ENCODE results near the gene GPR87.

Gene GPR87

DNA sequence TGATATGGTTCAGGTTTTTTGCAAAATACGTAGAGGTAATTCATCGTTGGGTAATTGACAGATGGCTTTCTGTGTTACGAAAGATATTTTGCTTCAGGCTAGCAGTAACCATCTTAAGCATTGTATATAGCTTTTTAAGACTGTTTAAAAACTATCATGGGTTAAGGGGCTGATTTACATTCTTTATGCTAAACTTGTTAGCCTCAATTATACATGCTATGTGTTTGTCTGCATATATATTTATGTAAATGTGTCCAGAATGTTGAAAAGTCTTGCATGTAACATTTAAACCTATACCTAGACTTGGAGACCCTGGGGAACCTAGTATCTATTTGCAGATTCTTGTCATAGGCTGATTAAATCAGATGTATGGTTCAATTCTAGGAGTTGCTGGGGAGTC is 27.2 kb downstream of the GPR87 start:
- ATAC-seq = no peak
- TF ChIP-seq OSR1 (CRISPR knock-in tag; IDR thresholded peaks at IDR 0.05) (no peak), SNAI2 (CRISPR knock-in tag; IDR thresholded peaks at IDR 0.05) (no peak), ZNF70 (CRISPR knock-in tag; IDR thresholded peaks at IDR 0.05) (no peak)

DNA sequence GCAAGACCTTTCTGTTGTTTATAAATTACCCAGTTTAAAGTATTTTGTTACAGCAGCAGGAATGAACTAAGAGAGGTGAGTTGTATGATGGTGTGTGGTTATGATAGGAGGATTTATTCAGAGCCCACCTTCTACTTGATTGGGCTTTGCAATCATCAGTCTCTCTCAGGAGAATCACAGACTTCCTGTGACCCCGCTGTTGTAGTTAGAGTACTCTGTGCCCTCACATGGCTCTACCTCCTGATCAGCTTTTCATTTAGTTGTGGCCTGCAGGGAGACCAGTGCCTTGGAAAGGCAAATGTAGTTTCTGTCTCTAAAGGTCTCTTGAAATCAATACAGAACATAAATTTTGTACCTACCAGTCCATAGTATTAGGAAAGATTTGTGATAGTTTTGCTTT is 30.7 kb downstream of the GPR87 start:
- no peak for ATAC-seq
- TF ChIP-seq ZNF565 (CRISPR knock-in tag; conservative IDR thresholded peaks at IDR 0.05; ENCODE audit: low read depth) (no peak), ISL1 (CRISPR knock-in tag; IDR thresholded peaks at IDR 0.05) (no peak), PPARA (CRISPR knock-in tag; IDR thresholded peaks at IDR 0.05; ENCODE audit: borderline replicate concordance) (no peak), CSDC2 (CRISPR knock-in tag; IDR thresholded peaks at IDR 0.05) (no peak), ZNF8 (CRISPR knock-in tag; IDR thresholded peaks at IDR 0.05) (no peak), RARB (CRISPR knock-in tag; IDR thresholded peaks at IDR 0.05) (no peak), ZNF70 (CRISPR knock-in tag; IDR thresholded peaks at IDR 0.05) (no peak)
- TF ChIP-seq, protein P1, sequence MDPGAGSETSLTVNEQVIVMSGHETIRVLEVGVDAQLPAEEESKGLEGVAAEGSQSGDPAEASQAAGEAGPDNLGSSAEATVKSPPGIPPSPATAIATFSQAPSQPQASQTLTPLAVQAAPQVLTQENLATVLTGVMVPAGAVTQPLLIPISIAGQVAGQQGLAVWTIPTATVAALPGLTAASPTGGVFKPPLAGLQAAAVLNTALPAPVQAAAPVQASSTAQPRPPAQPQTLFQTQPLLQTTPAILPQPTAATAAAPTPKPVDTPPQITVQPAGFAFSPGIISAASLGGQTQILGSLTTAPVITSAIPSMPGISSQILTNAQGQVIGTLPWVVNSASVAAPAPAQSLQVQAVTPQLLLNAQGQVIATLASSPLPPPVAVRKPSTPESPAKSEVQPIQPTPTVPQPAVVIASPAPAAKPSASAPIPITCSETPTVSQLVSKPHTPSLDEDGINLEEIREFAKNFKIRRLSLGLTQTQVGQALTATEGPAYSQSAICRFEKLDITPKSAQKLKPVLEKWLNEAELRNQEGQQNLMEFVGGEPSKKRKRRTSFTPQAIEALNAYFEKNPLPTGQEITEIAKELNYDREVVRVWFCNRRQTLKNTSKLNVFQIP (CRISPR knock-in tag; IDR thresholded peaks at IDR 0.05; ENCODE audit: borderline replicate concordance, low read depth) = no peak

DNA sequence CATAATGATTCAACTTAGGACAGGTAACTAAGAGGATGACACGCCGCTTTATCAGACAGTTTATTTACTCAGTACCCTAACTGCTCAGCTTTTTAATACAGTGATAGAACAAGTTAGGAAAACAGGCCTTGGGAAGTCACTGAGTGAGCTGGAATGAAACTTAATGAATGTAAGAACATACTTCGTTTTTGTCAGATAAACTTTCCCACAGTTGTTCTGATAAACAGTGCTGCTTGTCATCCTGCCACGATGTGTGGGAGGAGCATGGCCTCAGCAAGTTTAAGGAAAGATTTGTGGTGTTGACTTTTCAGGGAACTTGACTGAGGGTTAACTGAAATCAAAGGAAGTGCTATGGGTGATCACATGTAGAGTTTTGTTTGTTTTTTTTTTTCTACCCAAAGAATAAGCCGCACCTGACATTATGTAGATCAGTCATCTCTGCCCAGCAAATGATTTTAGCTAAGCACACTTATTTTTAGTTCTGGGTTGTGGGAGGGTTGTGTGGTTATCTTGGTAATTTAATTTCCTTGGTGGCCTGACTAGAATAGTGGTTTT is 32.6 kb downstream of the GPR87 start:
- no peak for TF ChIP-seq CSDC2 (CRISPR knock-in tag; IDR thresholded peaks at IDR 0.05)
- TF ChIP-seq SNAI2 (CRISPR knock-in tag; IDR thresholded peaks at IDR 0.05) = no peak
- TF ChIP-seq ISL1 (CRISPR knock-in tag; IDR thresholded peaks at IDR 0.05) = 0 out of 2 replicates have a peak, but pooled peaks have one; percentile 21
- no peak for TF ChIP-seq ZNF565 (CRISPR knock-in tag; conservative IDR thresholded peaks at IDR 0.05; ENCODE audit: low read depth)
- TF ChIP-seq, protein P1 (CRISPR knock-in tag; IDR thresholded peaks at IDR 0.05; ENCODE audit: borderline replicate concordance, low read depth) = no peak
- TF ChIP-seq ZC3H10 (CRISPR knock-in tag; IDR thresholded peaks at IDR 0.05) = no peak
- no peak for TF ChIP-seq OSR1 (CRISPR knock-in tag; IDR thresholded peaks at IDR 0.05)
- TF ChIP-seq, protein P2, sequence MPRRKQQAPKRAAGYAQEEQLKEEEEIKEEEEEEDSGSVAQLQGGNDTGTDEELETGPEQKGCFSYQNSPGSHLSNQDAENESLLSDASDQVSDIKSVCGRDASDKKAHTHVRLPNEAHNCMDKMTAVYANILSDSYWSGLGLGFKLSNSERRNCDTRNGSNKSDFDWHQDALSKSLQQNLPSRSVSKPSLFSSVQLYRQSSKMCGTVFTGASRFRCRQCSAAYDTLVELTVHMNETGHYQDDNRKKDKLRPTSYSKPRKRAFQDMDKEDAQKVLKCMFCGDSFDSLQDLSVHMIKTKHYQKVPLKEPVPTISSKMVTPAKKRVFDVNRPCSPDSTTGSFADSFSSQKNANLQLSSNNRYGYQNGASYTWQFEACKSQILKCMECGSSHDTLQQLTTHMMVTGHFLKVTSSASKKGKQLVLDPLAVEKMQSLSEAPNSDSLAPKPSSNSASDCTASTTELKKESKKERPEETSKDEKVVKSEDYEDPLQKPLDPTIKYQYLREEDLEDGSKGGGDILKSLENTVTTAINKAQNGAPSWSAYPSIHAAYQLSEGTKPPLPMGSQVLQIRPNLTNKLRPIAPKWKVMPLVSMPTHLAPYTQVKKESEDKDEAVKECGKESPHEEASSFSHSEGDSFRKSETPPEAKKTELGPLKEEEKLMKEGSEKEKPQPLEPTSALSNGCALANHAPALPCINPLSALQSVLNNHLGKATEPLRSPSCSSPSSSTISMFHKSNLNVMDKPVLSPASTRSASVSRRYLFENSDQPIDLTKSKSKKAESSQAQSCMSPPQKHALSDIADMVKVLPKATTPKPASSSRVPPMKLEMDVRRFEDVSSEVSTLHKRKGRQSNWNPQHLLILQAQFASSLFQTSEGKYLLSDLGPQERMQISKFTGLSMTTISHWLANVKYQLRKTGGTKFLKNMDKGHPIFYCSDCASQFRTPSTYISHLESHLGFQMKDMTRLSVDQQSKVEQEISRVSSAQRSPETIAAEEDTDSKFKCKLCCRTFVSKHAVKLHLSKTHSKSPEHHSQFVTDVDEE (CRISPR knock-in tag; IDR thresholded peaks at IDR 0.05) = no peak
- no peak for ATAC-seq

DNA sequence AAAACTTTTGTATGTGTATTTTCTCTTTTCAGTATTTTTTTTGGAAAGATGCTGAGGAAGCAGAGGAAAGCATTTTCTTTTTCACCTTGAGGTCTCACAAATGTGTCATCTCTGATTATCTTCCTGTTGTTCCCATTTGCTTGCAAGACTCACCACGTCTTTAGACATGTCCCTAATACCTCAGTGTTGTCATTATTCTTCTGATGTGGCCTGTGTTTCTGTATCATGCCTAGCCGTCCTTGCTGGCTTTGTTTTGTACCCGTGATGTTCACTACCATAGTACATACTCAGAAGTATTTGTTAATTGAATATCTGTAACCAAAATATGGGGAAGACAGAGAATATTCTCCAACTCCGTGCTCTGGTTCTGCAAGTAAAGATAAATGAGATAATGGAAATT is 33.2 kb downstream of the GPR87 start:
- no peak for ATAC-seq

More for the DNA sequence above, 33.2 kb downstream of the GPR87 start:
- TF ChIP-seq ZFP3 (CRISPR knock-in tag; IDR thresholded peaks at IDR 0.05) (no peak), ESRRG (CRISPR knock-in tag; IDR thresholded peaks at IDR 0.05) (no peak), BACH2 (CRISPR knock-in tag; IDR thresholded peaks at IDR 0.05; ENCODE audit: borderline replicate concordance) (no peak), TOX (CRISPR knock-in tag; IDR thresholded peaks at IDR 0.05; ENCODE audit: borderline replicate concordance) (no peak), OSR1 (CRISPR knock-in tag; IDR thresholded peaks at IDR 0.05) (no peak), GLIS3 (CRISPR knock-in tag; IDR thresholded peaks at IDR 0.05) (no peak), TCF4 (CRISPR knock-in tag; IDR thresholded peaks at IDR 0.05; ENCODE audit: borderline replicate concordance) (no peak), ZNF565 (CRISPR knock-in tag; conservative IDR thresholded peaks at IDR 0.05; ENCODE audit: low read depth) (no peak), ZNF70 (CRISPR knock-in tag; IDR thresholded peaks at IDR 0.05) (no peak), ZC3H10 (CRISPR knock-in tag; IDR thresholded peaks at IDR 0.05) (no peak), RARB (CRISPR knock-in tag; IDR thresholded peaks at IDR 0.05) (no peak), ZFP30 (CRISPR knock-in tag; IDR thresholded peaks at IDR 0.05) (no peak), PPARA (CRISPR knock-in tag; IDR thresholded peaks at IDR 0.05; ENCODE audit: borderline replicate concordance) (no peak)
- TF ChIP-seq, protein P3, sequence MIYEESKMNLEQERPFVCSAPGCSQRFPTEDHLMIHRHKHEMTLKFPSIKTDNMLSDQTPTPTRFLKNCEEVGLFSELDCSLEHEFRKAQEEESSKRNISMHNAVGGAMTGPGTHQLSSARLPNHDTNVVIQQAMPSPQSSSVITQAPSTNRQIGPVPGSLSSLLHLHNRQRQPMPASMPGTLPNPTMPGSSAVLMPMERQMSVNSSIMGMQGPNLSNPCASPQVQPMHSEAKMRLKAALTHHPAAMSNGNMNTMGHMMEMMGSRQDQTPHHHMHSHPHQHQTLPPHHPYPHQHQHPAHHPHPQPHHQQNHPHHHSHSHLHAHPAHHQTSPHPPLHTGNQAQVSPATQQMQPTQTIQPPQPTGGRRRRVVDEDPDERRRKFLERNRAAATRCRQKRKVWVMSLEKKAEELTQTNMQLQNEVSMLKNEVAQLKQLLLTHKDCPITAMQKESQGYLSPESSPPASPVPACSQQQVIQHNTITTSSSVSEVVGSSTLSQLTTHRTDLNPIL (CRISPR knock-in tag; IDR thresholded peaks at IDR 0.05; ENCODE audit: low read depth) = no peak
- TF ChIP-seq, protein P4, sequence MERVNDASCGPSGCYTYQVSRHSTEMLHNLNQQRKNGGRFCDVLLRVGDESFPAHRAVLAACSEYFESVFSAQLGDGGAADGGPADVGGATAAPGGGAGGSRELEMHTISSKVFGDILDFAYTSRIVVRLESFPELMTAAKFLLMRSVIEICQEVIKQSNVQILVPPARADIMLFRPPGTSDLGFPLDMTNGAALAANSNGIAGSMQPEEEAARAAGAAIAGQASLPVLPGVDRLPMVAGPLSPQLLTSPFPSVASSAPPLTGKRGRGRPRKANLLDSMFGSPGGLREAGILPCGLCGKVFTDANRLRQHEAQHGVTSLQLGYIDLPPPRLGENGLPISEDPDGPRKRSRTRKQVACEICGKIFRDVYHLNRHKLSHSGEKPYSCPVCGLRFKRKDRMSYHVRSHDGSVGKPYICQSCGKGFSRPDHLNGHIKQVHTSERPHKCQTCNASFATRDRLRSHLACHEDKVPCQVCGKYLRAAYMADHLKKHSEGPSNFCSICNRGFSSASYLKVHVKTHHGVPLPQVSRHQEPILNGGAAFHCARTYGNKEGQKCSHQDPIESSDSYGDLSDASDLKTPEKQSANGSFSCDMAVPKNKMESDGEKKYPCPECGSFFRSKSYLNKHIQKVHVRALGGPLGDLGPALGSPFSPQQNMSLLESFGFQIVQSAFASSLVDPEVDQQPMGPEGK (CRISPR knock-in tag; IDR thresholded peaks at IDR 0.05; ENCODE audit: borderline replicate concordance) = no peak
- TF ChIP-seq, protein P2 (CRISPR knock-in tag; IDR thresholded peaks at IDR 0.05) = no peak
- TF ChIP-seq, protein P1 (CRISPR knock-in tag; IDR thresholded peaks at IDR 0.05; ENCODE audit: borderline replicate concordance, low read depth) = no peak
